Measurements from ENCODE around the gene FMO3.

The FMO3 gene

DNA sequence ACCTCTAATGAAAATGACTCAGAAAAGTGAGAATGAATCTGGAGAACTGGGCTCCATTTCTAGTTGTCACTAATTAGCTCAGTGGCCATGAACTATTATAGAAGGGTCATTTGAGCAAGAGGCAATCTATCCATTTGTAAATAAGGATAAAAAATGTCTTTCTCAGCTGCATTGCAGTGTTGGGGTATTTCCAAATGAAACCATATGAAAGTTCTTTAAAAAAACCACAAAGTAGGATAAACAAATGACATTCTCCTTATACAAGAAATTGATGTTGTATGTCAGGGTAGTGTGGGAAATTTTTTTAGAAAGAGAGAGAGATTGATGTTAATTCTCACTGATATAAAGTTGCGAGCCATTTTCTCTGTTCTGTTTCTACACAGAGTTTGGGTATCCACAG lies 26.0 kb downstream of the FMO3 start:
- no peak for DNase-seq (ENCODE audit: low spot score)

DNA sequence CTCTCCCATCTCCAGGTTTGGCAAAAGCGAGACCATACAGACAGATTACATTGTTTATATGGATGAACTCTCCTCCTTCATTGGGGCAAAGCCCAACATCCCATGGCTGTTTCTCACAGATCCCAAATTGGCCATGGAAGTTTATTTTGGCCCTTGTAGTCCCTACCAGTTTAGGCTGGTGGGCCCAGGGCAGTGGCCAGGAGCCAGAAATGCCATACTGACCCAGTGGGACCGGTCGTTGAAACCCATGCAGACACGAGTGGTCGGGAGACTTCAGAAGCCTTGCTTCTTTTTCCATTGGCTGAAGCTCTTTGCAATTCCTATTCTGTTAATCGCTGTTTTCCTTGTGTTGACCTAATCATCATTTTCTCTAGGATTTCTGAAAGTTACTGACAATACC lies 26.4 kb downstream of the FMO3 start:
- DNase-seq (ENCODE audit: low spot score), result no peak

DNA sequence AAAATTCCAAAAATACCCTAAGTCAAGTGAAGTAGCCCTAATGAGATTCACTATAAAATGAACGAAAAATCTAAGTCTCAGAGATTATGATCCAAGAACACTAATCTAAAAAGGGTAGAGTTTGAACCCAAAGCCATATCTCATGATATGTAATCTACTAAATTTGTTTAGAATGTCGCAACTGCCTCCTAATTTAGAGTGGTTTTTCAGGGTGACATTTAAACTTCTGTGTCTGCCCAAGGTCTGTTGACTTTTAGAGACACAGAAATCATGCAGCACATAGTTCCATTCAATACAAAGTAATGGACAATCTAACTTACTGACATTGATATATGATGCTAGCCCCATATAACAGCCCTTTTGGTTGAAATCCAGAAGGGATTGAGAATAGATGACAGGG lies 28.9 kb downstream of the FMO3 start:
- DNase-seq (ENCODE audit: low spot score), result no peak

DNA sequence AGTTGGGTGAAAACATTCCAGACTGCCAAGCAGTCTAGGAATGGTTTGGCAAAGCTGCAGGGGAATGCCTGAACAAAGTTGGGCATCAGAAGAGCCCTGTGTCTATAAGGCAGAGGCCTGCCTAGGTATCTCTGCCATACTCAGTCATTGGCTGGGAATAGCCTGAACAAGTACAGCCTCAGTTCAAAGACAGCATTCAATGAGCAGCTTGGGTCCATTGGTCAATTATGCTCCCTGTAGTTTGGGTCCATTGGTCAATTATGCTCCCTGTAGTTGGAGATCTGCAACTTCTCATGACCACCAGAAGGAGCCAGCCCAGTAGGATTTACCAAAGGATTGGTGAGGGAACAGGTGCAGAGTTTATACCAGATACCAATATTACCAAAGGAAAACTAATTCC lies 31.6 kb downstream of the FMO3 start:
- no peak for DNase-seq (ENCODE audit: low spot score)

- no peak for DNase-seq (ENCODE audit: low spot score)
Measured at GRCh38 chr1:171122893-171123292, 32.2 kb downstream of the FMO3 start.

DNA sequence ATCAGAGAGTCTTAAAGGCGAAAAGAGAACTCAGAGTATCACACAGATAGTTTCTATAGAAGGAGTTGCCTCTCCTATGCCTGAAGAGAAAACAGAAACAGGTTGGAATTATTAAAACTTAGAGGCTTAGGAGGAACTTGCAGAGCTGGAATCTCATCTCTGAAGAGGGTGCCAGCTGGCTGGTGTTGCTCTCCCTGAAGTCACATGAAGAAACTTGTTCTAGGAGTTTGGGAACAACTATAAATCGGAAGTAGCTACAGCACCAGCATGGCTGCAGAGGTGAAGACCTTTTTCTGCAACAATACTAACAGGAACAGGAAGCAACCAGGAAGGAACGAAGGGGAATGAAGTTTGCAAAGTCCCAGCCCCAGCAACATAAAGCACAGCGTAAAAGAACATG lies 35.8 kb downstream of the FMO3 start:
- no peak for DNase-seq (ENCODE audit: low spot score)

DNA sequence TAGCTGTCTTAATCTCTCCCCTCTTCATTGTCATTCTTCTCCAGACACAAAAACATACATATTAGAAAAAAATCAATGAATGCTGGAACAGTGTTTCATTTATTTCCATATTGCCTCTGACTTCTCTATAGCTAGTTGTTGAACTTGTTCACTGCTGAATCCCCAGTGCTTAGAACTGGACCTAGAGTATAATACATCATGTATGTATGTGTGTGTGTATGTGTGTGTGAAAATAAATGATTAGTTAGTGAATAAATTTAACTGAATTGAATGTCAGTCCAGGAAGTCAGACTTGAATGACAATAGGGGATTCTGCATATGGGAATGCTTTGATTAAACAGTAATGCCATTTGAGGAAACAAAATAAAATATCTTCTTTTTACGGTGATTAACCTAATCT lies 36.4 kb downstream of the FMO3 start:
- DNase-seq (ENCODE audit: low spot score), result no peak

DNA sequence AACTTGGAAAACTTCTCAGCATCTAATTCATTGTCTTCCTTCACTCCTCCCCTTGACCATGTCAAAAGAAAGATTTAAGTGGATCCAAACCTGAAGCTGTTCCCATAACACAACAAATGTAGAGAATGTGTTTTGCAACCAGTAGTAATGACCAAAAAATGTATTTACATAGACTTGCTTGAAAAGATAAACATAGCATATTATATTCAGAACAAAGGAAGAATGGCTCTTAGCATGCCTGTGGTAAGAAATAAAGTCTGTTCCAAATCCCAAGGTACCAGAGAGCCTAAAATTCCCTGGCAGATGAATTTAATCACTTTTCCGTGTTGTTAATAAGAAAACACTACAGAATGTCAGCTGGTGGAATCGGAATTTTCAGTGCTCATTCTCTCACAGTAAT lies 36.8 kb downstream of the FMO3 start:
- DNase-seq (ENCODE audit: low spot score), result peak; percentile 45

DNA sequence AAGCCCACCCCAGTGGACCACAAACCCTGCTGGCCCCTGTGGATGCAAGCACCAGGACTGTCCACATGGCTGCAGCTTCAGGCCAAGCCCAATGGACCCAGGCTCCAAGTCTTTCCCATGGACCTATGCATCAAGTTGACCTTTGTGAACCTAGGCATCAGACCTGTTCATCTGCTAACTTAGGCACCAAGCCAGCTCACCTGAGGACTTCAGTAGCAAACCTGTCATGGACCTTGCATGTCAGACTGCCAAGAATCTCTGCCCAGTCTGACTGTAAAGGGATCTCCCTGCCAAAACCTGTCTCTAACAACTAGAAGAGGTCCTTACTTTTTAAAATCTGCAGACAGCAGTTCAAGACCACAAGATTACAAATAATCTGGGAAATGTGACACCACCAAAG lies 37.8 kb downstream of the FMO3 start:
- DNase-seq (ENCODE audit: low spot score), result no peak

DNA sequence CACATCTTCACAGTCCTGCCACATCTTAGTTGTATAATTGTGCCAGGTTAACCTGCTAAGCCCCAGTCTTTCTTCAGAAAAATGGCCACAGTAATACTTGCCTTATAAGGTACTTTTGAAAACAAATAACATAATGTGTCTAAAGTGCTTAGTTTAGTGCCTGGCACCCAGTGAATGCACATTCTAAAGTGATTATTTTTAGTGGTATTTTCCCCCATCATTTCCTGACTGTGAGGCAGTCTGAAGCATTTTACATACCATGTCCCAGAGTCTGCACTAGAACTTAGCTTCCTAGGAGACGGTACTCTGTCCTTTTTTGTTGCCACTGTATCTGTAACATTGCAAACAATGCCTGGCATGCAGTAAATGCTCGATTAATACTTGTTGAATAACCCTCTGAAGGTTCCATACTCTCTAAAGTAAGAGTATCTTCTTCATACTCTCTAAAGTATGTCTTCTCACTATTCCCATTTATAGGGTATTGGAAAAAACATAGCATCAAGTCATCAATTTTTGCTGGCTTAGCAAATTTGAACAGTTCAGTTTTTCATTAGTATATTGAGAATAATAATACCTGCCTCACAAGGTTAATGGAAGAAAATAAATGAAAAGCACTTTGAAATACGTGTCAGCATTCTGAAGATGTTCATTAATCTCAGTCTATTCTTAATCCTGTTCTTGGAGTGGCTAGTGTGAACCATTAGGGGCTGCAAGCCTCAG lies 43.7 kb downstream of the FMO3 start:
- no peak for DNase-seq (ENCODE audit: low spot score)

DNA sequence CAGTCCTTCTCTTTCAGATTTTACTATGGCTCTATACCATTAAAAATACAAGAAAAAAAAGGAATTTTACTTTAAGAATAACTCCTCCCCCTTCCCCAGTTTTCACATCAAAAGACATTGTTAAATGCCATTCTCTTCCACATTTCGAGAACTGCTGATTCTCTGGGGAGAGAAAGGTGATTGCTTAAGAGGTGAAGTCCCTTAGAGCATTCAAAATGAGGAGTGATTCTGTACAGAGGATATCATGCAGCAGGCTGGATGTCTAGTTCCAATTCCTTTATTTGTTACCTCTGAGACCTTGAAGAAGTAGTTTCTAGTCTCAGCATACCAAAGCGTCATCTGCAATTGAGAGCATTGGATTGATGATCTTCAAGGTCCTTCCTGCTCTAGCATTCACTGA lies 46.9 kb downstream of the FMO3 start:
- no peak for DNase-seq (ENCODE audit: low spot score)

DNA sequence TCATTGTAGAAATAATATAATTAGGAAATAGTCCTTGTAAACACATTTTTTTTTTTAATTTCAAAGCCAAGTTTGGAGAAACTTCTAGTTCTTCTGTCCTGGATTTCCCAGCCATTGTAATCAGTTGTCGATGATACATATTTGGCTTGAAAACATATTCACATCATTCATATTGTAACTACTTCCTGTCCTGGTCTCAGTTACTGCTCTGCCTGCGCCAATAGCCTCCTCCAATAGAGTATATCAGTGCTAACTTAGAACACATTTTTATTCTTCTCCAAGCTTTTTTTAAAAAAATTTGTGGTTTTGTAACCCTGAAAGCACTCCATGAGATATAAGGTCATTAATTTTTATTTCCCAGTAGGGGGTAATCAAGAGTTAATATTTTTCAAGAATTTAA lies 48.3 kb downstream of the FMO3 start:
- DNase-seq (ENCODE audit: low spot score), result no peak

GRCh38 chr1:171139890-171140289 lies 49.2 kb downstream of the FMO3 start:
- no peak for DNase-seq (ENCODE audit: low spot score)

DNA sequence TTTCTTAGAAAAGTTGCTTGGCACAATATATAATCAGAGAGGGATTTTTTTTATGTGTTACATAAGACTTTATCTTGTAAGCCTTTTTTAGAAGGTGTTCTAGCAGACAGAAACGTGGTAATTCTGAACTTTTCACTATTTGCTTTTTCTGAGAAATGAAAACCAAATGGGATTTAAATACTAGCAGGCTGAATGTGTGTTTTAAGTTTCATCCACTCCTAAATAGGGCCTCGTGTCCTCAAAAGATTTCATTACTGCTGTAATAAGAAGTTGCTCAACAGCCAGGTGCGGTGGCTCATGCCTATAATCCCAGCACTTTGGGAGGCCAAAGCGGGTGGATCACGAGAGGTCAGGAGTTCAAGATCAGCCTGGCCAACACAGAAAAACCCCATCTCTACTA lies 49.7 kb downstream of the FMO3 start:
- no peak for DNase-seq (ENCODE audit: low spot score)

DNA sequence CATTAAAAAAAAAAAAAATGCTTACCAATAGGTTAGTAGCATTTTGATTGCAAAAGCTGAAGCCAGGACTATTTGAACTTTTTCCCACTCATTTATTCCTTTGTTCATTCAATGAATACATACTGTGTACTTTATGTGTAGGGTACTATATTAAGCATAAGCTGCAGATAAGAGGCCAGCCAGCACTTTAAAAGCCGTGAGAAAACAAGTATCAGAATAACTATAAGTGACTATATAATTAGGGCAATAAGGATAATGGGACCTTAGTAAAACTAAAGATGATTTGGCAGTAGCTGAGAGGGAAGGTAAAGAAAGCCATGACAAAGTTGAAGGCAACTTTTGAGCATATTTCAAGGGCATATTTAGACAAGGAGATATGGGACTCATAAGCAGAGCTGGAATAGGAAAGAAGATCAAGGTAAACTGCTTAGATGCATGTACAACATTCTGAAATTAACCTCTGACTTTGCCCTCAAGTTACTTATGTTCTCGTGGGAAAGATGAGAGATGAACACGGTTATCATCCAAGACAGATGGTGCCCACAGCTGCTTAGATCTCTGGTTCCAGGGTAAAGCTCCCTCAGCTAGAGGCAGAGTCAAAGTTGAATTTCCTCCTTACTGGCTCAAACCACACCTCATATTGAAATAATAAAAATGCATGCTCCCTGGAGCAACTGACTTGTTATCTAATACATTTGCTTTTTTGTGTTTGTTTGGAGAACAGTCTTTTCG lies 50.4 kb downstream of the FMO3 start:
- DNase-seq (ENCODE audit: low spot score), result no peak

GRCh38 chr1:171141688-171142415 lies 51.1 kb downstream of the FMO3 start:
- DNase-seq (ENCODE audit: low spot score), result peak; percentile 73

DNA sequence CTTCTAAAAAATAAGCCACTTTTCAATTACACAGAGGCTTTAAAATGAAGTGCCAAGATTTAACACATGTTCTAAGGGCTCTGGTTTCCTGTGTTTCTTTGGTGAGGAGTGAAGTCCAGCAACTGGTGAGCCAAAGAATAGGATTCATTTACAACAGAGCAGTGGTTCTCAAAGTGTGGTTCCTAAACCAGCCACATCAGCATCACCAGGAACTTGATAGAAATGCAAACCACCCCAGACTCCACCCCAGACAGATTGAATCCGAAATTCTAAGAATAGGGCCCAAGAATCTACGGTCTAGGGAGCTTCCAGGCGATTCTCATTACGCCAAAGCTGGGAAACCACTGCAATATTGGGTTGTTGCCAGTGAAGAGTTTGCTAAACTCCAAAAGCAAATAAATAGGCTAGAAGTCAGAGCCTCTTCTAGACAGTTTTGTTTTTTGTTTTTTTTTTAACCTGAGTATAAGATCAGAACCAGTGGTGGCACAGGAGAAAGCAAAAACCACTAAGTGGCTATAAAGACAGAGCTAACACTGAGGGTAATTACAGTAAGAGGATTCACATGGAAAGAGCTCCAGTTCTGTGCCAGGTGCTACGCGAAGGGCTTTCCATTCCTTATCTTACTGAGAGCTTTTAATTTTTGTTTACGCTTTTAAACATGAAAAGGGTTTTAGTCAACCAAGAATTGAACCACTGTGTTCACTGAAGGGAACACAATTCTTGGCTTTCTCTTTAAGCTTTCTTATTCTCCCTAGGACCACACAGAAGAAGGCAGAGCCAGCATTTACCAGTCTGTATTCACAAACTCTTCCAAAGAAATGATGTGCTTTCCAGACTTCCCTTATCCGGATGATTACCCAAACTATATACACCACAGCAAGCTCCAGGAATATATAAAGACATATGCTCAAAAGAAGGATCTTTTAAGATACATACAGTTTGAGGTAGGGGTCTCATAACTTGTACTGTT lies 52.0 kb downstream of the FMO3 start:
- DNase-seq (ENCODE audit: low spot score), result peak; percentile 61

GRCh38 chr1:171150156-171150555 lies 59.5 kb downstream of the FMO3 start:
- DNase-seq (ENCODE audit: low spot score), result no peak

DNA sequence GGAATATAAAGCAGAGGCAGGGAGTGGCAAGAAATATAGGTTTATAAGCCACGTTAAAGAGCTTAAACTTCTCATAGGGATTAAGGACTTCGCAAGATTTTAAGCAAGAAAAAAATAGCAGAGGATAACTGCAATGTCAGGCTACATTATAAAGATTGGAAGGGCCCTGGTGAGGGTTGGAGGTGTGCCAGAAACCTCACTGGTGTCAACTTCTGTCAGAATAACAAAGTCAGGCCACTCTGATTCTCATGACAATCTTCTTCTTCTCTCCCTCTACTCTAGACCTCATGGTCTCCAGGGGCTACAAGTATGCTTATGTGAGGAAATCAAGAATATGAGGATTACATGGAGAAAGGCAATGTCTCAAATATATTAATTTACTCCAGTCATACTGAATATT lies 61.8 kb downstream of the FMO3 start:
- DNase-seq (ENCODE audit: low spot score), result no peak

DNA sequence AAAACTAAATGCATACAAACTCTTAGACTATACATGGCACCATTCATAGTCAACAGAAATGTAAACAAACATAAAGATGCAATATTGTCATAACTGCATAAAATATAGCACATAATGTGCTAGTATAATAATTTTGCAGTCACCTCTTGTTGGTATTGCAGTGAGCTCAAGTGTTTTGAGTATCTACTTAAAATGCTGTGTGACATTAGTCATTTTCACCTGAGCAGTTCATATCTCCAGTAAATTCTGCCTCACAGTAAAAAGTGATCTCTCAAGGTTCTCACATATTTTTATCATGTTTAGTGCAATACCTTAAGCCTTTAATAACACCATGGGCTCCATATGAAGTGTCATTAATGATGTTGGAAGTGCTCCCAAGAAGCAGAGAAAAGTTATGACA lies 64.8 kb downstream of the FMO3 start:
- DNase-seq (ENCODE audit: low spot score), result no peak

DNA sequence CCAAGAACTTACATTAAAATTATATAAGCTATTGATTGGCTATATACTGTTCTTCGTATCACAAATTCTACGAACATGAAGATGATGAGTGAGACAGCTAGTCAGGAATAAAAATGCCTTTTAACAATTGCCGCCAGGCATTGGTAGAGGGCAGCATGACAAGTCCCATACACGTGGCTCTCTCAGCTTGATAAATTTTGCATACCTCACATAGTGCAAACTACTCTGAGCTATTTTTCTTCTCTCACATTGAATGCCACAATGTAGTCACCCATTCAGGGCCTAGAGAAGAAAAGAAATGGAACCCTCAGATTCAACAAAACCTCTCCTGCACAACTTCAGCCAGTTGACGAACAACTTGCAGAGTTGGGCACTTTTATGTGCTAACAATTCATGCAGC lies 67.4 kb downstream of the FMO3 start:
- DNase-seq (ENCODE audit: low spot score), result no peak

DNA sequence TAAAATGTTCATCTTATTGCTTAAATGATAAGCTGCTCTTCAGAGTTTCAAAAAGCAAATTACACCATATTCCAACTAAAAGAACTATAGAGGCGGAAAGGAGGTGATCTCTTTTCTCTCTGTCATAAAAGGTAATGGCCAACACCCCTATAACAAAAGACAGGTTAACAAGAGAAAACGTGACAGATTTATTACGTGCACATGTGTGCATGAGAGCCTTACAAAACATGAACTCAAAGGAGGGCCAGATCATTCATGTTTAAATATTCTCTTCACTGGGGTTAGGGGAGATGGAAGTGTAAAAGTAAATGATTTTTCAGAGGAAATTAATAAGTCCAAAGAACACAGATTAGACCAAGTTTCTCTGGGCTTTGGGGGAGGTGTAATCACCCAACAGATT lies 67.8 kb downstream of the FMO3 start:
- DNase-seq (ENCODE audit: low spot score), result no peak

All from AG20443 (cell line).